ENCODE data around the gene TNK2. TPM values are rescaled to one million over a fixed set of nuclear protein-coding genes. Genes with fewer than 3 reads are reported as not detected.

Gene TNK2
- total RNA-seq, 2 experiments from 2014 or later = 43.6 to 92.1 TPM

- no peaks in the 10 kb centered on the region for H4K20me1 ChIP-seq (ENCODE audit: insufficient read depth, low read length)
- H3K79me2 ChIP-seq (ENCODE audit: insufficient read depth, low read depth, low read length) = no peaks in the 10 kb centered on the region
- no peak for TF ChIP-seq EZH2phosphoT487 (IDR thresholded peaks at IDR 0.05; ENCODE audit: borderline replicate concordance, low read depth, low read length)
- TF ChIP-seq, protein P1, sequence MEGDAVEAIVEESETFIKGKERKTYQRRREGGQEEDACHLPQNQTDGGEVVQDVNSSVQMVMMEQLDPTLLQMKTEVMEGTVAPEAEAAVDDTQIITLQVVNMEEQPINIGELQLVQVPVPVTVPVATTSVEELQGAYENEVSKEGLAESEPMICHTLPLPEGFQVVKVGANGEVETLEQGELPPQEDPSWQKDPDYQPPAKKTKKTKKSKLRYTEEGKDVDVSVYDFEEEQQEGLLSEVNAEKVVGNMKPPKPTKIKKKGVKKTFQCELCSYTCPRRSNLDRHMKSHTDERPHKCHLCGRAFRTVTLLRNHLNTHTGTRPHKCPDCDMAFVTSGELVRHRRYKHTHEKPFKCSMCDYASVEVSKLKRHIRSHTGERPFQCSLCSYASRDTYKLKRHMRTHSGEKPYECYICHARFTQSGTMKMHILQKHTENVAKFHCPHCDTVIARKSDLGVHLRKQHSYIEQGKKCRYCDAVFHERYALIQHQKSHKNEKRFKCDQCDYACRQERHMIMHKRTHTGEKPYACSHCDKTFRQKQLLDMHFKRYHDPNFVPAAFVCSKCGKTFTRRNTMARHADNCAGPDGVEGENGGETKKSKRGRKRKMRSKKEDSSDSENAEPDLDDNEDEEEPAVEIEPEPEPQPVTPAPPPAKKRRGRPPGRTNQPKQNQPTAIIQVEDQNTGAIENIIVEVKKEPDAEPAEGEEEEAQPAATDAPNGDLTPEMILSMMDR (conservative IDR thresholded peaks at IDR 0.05; ENCODE audit: low read length) = no peak
- no peak overlapping the region for H2AFZ ChIP-seq (ENCODE audit: low read length)
- H3K4me1 ChIP-seq (ENCODE audit: insufficient read depth, low read length, poor library complexity, severe bottlenecking) = peaks cover 23% of the 10 kb centered on the region
- H3K4me3 ChIP-seq (ENCODE audit: low read depth, low read length, poor library complexity, severe bottlenecking) = no peak overlapping the region
- no peaks in the 10 kb centered on the region for H3K9me3 ChIP-seq (ENCODE audit: low read length)
- no peak for DNase-seq (ENCODE audit: low spot score)
- no peaks in the 10 kb centered on the region for H3K9me2 ChIP-seq (ENCODE audit: insufficient read depth, low read length)
- no TSS peak for BruUV-seq (replicated peaks)
- no peak overlapping the region for H3K4me2 ChIP-seq (ENCODE audit: low read length)
- intact Hi-C loops (cut with micrococcal nuclease; ENCODE audit: unreplicated experiment) = no loop called here
- no peak overlapping the region for H3K27ac ChIP-seq (ENCODE audit: low read depth, low read length, poor library complexity, severe bottlenecking)
- POLR2A ChIA-PET = interaction anchor here (1.1 kb wide), 1 partner anchor 163 kb away, joined by 3 read pairs; no protein-coding TSS in a partner anchor
- CTCF ChIA-PET (ENCODE audit: unreplicated experiment) = no interaction called here
- H3K36me3 ChIP-seq (ENCODE audit: insufficient read depth, low read length) = no peaks in the 10 kb centered on the region
These were observed 71.7 kb downstream of the TNK2 start for GRCh38 chr3:195836476-195837135.

- intact Hi-C loops (cut with micrococcal nuclease; ENCODE audit: unreplicated experiment) = no loop called here
- TF ChIP-seq, protein P1 (conservative IDR thresholded peaks at IDR 0.05; ENCODE audit: low read length) = no peak
- no peak for TF ChIP-seq EZH2phosphoT487 (IDR thresholded peaks at IDR 0.05; ENCODE audit: borderline replicate concordance, low read depth, low read length)
- H3K9me3 ChIP-seq (ENCODE audit: low read length) = no peaks in the 10 kb centered on the region
- ChIA-PET CTCF (ENCODE audit: unreplicated experiment) (no interaction called here), POLR2A (interaction anchor here (1.1 kb wide), 1 partner anchor 163 kb away, joined by 3 read pairs; no protein-coding TSS in a partner anchor)
- H3K27ac ChIP-seq (ENCODE audit: low read depth, low read length, poor library complexity, severe bottlenecking) = no peak overlapping the region
- no peaks in the 10 kb centered on the region for H4K20me1 ChIP-seq (ENCODE audit: insufficient read depth, low read length)
- DNase-seq (ENCODE audit: low spot score) = no peak
- no peak overlapping the region for H3K4me3 ChIP-seq (ENCODE audit: low read depth, low read length, poor library complexity, severe bottlenecking)
- no peaks in the 10 kb centered on the region for H3K79me2 ChIP-seq (ENCODE audit: insufficient read depth, low read depth, low read length)
- no peak overlapping the region for H2AFZ ChIP-seq (ENCODE audit: low read length)
- peaks cover 23% of the 10 kb centered on the region for H3K4me1 ChIP-seq (ENCODE audit: insufficient read depth, low read length, poor library complexity, severe bottlenecking)
- H3K36me3 ChIP-seq (ENCODE audit: insufficient read depth, low read length) = no peaks in the 10 kb centered on the region
- BruUV-seq (replicated peaks) = no TSS peak
- no peak overlapping the region for H3K4me2 ChIP-seq (ENCODE audit: low read length)
- H3K9me2 ChIP-seq (ENCODE audit: insufficient read depth, low read length) = no peaks in the 10 kb centered on the region
These were observed 72.6 kb downstream of the TNK2 start for GRCh38 chr3:195835791-195836190.

All from OCI-LY7 (cell line).